ENCODE data around the gene SSX7.
"Not testable (repeated sequence)": the region's sequence is repeated elsewhere in the genome, so short reads cannot be mapped to it uniquely, and the experiment has no call there.

The SSX7 gene

DNA sequence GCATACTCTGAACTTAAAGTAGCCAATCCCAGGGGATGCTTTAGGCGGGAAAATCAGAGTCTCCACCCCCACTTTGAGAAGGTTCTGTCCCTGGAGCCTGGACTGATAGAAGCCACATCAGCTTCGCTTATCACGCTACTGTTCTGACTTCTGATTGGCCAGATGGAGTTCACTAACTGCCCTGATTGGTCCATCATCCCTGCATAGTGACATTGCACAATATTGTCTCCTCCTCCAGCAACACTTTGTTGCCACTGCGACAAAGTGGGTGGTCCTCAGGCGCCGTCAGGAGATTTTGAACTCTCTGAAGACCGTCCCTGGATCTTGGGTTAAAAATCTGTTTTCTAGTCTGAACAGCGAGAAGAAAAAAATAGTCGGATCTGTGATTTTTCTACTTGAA is at the start of gene SSX7:
SSX7 (minus strand) TSS at position 101 of the 400 bp plus-strand sequence. CDS start 1,428 bp downstream, outside the sequence.
- not testable (repeated sequence) for DNase-seq

DNA sequence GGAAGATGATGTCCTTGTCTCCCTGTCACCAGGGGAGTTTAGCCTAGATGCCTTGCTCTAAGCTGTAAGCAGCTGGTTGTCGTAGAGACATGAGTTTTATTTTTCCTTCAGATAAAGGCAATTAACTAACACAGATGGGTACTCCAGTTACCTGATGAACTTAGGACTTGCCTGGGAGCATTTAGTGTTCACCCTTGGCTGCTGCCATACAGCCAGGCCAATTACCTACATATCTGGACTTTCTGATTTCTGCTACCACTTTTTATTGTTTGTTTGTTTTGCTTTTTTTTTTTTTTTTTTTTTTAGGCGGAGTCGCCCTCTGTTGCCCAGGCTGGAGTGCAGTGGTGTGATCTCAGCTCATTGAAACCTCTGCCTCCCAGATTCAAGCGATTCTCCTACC is 37.3 kb upstream of the SSX7 start:
- not testable (repeated sequence) for DNase-seq

DNA sequence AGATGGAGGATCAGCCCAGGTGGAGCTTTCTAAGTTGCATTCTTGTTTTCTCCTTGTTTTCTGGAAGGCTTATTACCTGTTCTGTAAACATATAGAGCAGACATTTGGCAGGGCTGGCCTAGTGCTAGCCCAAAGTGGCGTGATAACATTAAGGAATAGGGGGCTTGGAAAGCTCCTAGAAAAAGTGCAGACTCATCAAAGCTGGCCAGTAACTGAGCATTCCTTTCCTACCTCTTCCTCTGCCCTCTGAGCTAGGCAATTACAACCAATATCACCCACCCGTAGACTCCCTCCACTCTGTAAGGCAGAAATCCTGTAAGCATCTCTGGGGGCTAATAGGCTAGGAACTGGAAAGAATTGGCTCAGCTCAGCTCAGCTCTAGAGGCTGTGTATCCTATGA is 7.5 kb upstream of the SSX7 start:
- not testable (repeated sequence) for DNase-seq

DNA sequence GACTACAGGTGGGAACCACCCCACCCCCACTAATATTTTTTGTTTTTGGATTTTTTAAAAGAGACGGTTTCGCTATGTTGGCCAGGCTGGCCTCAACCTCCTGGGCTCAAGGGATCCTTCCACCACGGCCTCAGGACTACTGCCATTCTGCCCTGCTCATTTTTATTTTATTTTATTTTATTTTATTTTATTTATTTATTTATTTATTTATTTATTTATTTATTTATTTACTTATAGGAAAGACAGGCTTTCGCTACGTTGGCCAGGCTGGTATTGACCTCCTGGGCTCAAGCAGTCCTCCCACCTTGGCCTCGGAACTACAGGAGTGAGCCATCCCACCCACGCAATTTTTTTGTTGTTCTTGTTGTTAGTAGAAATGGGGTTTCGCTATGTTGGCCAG is 775 bp upstream of the SSX7 start:
- DNase-seq = not testable (repeated sequence)

DNA sequence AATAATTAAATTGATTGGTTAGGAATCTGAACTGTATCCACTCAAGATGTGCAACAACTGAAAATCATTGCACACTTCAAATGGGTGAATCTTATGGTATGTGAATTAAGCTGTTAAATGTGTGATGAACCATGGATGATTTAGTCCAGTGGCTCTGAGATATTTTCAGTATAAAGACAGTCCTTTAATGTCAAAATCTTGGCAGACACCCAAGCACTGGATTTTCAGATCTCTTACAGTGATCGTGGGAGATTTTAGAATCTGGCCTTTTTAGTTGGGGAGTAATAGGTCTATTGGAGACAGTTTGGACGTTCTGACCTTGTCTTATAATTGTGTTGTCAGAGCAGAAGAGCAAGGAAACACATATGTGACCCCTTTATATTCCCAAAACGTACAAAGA is 4.0 kb downstream of the SSX7 start:
- DNase-seq = not testable (repeated sequence)

DNA sequence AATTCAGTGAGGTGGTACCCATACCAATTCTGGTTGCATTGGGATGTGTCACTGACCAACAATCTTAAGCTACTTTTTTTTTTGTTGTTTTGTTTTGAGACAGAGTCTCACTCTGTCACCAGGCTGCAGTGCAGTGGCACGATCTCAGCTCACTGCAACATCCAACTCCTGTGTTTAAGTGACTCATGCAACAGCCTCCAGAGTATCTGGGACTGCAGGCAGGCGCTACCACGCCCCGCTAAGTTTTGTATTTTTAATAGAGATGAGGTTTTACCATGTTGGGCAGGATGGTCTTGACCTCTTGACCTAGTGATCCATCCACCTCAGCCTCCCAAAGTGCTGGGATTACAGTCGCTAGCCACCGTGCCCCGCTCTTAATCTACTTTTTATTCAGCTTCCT is 5.7 kb downstream of the SSX7 start:
- not testable (repeated sequence) for DNase-seq

- not testable (repeated sequence) for DNase-seq
Measured at GRCh38 chrX:52628483-52628882, 26.2 kb downstream of the SSX7 start.

GRCh38 chrX:52620661-52621060 is 34.0 kb downstream of the SSX7 start:
- not testable (repeated sequence) for DNase-seq

DNA sequence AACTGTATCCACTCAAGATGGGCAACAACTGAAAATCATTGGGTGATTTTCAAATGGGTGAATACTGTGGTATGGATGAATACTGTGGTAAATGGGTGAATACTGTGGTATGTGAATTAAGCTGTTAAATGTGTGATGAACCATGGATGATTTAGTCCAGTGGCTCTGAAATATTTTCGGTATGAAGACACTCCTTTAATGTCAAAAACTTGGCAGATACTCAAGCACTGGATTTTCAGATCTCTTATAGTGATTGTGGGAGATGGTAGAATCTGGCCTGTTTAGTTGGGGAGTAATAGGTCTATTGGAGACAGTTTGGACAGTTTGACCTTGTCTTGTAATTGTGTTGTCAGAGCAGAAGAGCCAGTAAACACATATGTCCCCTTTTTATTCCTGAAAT is 45.7 kb downstream of the SSX7 start:
- no peak for DNase-seq

GRCh38 chrX:52603151-52603550 is 51.5 kb downstream of the SSX7 start:
- not testable (repeated sequence) for DNase-seq

- DNase-seq = no peak
Measured at GRCh38 chrX:52598886-52599285, 55.8 kb downstream of the SSX7 start.

- no peak for DNase-seq
Measured at GRCh38 chrX:52594658-52595057, 60.0 kb downstream of the SSX7 start.
